Measurements from ENCODE around the gene SMARCC1.
"Not testable (repeated sequence)": the region's sequence is repeated elsewhere in the genome, so short reads cannot be mapped to it uniquely, and the experiment has no call there.

- not testable (repeated sequence) for TF ChIP-seq CTCF (IDR thresholded peaks at IDR 0.05 in 2 of 3, conservative IDR thresholded peaks at IDR 0.05 in 1 of 3; ENCODE audit: borderline replicate concordance in 1 of 3, insufficient read depth in 1 of 3, low read depth in 2 of 3, low read length in 2 of 3); POLR2A (IDR thresholded peaks at IDR 0.05; ENCODE audit: borderline replicate concordance, extremely low read depth, insufficient read depth, insufficient read length); ZNF274 (IDR thresholded peaks at IDR 0.05; ENCODE audit: low read depth, low read length); EGR1 (IDR thresholded peaks at IDR 0.05; ENCODE audit: low read depth); CBX3 (IDR thresholded peaks at IDR 0.05; ENCODE audit: low read depth); EZH2 (IDR thresholded peaks at IDR 0.05); ELF1 (IDR thresholded peaks at IDR 0.05; ENCODE audit: borderline replicate concordance, low read depth); EZH2phosphoT487 (IDR thresholded peaks at IDR 0.05; ENCODE audit: borderline replicate concordance)
Observed at GRCh38 chr3:47750811-47751354, 30.8 kb downstream of the SMARCC1 start.
